Tibial nerve (tissue), 4 donors: ENCODE results near the gene NTM.

ENCODE experiments used
- CTCF ChIP-seq, 5 experiments: fragments of 200-600 bp in 3 of 5; fragments of 450-650 bp in 2 of 5; sonication (generic) in 3 of 5; IDR thresholded peaks; one replicate each; pipeline ENCODE4 v1.5.1; 2016 to 2019; ENCODE audit warnings: antibody characterized with exemption in 5 of 5, mild to moderate bottlenecking in 3 of 5, moderate library complexity in 2 of 5
- EP300 ChIP-seq, 2 donors: sonication (generic); formaldehyde crosslinking; IDR thresholded peaks; one replicate each; pipeline ENCODE4 v1.6.1; 2017; ENCODE audit warnings: antibody characterized with exemption in 2 of 2, mild to moderate bottlenecking in 1 of 2
- POLR2A ChIP-seq, 2 donors: fragments of 450-650 bp; IDR thresholded peaks; one replicate each; pipeline ENCODE4 v1.6.1; 2017; ENCODE audit warnings: antibody characterized with exemption in 2 of 2, mild to moderate bottlenecking in 2 of 2, moderate library complexity in 2 of 2

- TF ChIP-seq CTCF (IDR thresholded peaks at IDR 0.05) (no peak), EP300 (IDR thresholded peaks at IDR 0.05) (no peak), POLR2A (IDR thresholded peaks at IDR 0.05) (no peak)
Observed at GRCh38 chr11:131685906-131686305, 315.5 kb downstream of the NTM start.
